Measurements from ENCODE around the gene ERG.
A peak's percentile ranks its signal among the peaks of the same experiment; 100 is the strongest.

ERG gene

DNA sequence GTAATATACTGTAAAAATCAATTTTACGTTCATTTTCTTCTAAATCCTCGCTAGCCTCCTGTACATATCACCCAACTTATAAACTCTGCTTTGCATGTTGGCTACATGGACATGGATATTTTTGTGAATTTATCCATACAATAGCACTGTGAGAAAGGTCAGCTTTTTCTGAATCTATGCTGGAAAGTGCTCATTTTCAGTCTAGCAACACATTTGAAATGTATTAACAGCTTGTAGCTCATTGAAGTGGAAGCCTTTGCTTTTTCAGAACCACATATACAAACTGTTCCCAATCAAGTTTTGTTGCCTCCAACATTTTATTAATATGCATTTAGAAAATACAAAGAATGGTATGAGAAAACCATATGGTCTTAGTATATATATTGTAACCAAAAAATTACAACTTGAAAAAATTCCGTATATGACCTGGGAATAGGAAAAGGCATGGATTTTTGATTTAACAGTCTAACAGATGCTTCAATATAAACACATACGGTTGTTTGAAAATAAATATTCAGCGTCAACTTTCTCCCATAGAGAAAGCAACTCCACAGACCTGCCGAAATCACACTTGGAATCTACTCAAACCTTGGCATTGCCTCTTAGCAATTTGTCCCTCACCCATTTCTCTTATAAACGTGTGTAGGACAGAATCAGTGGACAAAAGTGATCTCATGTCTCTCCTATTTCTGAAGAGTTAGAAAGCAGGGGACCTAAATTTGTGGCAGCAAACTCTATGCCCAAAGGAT lies 112.7 kb downstream of the ERG start:
- H3K9me3 Mint-ChIP-seq: no peaks in the 10 kb centered on the region
- ATAC-seq (no peak), DNase-seq (no peak)
- peaks cover 38% of the 10 kb centered on the region for H3K27me3 Mint-ChIP-seq
- H3K4me1 Mint-ChIP-seq: peaks cover 8% of the 10 kb centered on the region
- H3K27ac Mint-ChIP-seq: no peak overlapping the region
- no peak overlapping the region for H3K4me3 Mint-ChIP-seq

DNA sequence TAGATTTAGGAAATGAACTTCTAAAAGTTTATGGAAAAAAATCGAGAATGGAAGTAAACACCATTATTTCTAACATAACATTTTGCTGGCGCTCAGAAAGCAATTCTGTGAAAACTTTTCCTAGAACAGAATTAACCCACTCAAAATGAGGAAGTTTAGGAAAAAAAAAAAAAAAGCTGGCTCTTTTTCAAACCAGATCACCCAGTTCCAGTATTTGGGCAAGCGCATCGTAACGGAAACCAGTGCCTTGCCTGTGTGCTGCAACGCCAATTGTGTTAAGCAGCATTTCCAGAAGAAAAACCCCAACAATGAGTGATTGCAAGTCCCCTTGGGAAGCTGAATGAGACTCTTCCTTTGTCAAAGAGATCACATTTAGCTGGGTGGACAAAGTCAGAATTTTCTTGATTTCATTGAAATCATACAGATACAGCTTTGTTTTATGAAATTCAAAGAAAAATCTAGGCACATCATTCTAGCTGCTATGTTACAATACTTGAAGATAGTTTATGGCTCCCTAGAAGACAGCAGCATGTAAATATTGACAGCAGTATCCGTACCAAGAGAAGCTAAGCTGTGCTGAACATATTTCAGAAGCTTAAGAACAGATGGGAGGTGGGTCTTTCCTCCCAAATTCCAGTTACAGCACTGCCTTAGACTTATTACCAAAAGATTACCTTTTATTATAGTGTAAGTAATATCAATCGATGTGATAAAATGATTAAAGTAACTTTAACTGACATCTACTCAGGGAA lies 113.4 kb downstream of the ERG start:
- ATAC-seq: no peak
- no peak for DNase-seq
- Mint-ChIP-seq H3K27ac (no peak overlapping the region), H3K4me1 (peaks cover 8% of the 10 kb centered on the region), H3K4me3 (no peak overlapping the region), H3K27me3 (peaks cover 38% of the 10 kb centered on the region), H3K9me3 (no peaks in the 10 kb centered on the region)

DNA sequence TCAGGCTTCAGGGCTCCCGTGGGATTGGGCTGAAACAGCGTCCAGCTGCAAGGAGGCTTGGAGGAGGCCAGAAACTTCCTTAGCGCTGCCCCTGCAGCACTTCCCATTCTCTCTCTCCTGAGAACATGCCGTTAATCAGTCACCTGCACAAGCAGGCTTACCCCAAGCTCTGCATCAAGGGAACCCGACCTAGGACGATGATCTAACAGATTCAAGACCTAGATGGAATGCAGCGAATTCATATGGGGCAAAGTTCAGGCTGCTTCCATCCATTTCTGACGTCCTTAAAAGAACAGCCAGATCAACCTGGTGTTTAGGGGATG lies 114.1 kb downstream of the ERG start:
- Mint-ChIP-seq H3K4me1 (peaks cover 8% of the 10 kb centered on the region), H3K4me3 (no peak overlapping the region), H3K27me3 (peaks cover 38% of the 10 kb centered on the region), H3K9me3 (no peaks in the 10 kb centered on the region), H3K27ac (no peak overlapping the region)
- no peak for ATAC-seq
- DNase-seq: no peak

- H3K27me3 Mint-ChIP-seq: peaks cover 38% of the 10 kb centered on the region
- no peak overlapping the region for H3K27ac Mint-ChIP-seq
- DNase-seq: no peak
- no peaks in the 10 kb centered on the region for H3K9me3 Mint-ChIP-seq
- H3K4me3 Mint-ChIP-seq: no peak overlapping the region
- peaks cover 8% of the 10 kb centered on the region for H3K4me1 Mint-ChIP-seq
- ATAC-seq: no peak
Measured at GRCh38 chr21:38383411-38384237, 114.7 kb downstream of the ERG start.

DNA sequence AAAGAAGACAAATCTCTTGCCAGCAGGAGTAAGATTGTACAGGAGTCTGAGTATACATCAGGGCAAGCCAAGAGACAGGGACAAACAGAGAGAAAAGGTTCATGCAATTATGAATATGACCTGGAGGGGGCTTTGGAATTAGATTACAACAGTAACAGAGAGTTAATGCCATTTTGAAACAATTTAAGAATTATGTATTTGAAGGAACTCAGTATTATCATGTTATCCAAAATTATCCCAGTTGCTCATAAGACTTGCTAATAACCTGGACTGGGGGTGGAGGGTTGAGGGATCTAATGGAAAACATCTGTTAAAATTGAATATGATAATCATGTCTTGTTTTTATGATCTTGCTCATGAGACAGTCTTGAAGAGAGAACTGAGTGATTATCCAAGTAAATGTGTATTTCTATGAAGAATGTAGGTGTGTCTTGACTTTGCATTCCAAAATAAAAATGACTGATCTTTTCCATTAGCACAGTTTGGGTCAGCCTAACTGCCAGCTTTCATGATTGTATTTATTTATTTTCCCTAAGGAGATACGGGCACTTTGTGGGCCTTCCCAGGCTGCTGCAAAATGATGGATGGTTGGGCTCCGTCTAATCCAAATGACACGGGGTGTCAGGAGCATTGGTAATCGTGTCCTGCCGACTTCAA lies 117.7 kb downstream of the ERG start:
- Mint-ChIP-seq H3K4me3 (no peak overlapping the region), H3K9me3 (no peaks in the 10 kb centered on the region), H3K27ac (no peak overlapping the region), H3K4me1 (peaks cover 8% of the 10 kb centered on the region), H3K27me3 (peaks cover 34% of the 10 kb centered on the region)
- DNase-seq: no peak
- ATAC-seq: no peak

DNA sequence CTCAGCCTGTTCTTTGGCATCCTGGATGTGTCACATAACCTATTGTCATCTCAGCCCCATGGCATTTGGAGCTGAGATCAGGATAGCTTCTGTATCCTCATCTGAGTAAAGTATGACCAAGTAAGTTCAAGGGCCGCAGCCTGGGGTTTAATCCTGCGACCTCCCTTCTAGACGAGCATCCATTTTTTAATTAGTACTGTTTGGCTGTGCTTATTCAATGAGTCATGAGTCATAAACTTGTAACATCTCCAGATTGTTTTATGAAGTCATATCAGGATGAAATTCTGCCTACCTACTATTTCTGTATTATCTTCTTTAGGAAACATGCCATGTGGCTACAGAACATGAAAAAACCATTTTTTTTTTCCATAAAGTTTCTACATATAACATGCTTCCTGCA lies 119.1 kb downstream of the ERG start:
- H3K9me3 Mint-ChIP-seq: peaks cover 0 to 7% of the 10 kb centered on the region in 2 donors
- ATAC-seq (no peak), DNase-seq (no peak)
- H3K4me3 Mint-ChIP-seq: no peak overlapping the region
- H3K27me3 Mint-ChIP-seq: peaks cover 27% of the 10 kb centered on the region
- no peak overlapping the region for H3K27ac Mint-ChIP-seq
- H3K4me1 Mint-ChIP-seq: peaks cover 8% of the 10 kb centered on the region

- H3K4me1 Mint-ChIP-seq: peaks cover 8% of the 10 kb centered on the region
- no peak for DNase-seq
- no peak for ATAC-seq
- no peak overlapping the region for H3K4me3 Mint-ChIP-seq
- H3K9me3 Mint-ChIP-seq: peaks cover 0 to 7% of the 10 kb centered on the region in 2 donors
- peak overlapping the region in 1 of 2 donors; percentile 61 for H3K27ac Mint-ChIP-seq
- H3K27me3 Mint-ChIP-seq: peaks cover 10% of the 10 kb centered on the region
Measured at GRCh38 chr21:38377165-38378088, 120.8 kb downstream of the ERG start.

DNA sequence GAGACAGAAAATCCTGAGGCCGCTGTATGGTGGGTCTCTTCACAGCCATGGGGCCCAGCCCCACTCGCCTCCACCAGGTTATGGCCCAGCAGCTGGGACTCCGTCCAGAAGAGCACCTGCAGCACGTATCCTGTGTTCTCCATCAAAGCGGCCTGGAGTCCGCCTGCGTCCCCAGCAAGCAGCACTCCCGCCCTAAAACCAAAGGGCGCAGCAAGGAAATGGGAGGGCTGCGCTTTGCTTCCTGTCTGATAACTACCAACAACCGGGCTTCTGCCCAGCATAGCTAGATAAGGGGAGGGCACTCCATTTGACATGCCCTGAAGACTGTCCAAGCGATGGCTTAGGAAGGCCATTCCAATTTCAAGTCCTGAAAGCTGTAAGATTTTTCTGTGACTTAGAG lies 121.6 kb downstream of the ERG start:
- Mint-ChIP-seq H3K4me3 (no peak overlapping the region), H3K27me3 (peaks cover 8% of the 10 kb centered on the region), H3K9me3 (peaks cover 0 to 7% of the 10 kb centered on the region in 2 donors), H3K27ac (peak overlapping the region in 1 of 2 donors; percentile 17), H3K4me1 (peaks cover 8% of the 10 kb centered on the region)
- ATAC-seq (no peak), DNase-seq (no peak)

- peaks cover 8% of the 10 kb centered on the region for H3K4me1 Mint-ChIP-seq
- DNase-seq (no peak), ATAC-seq (no peak)
- peak overlapping the region in 1 of 2 donors; percentile 17 for H3K27ac Mint-ChIP-seq
- no peak overlapping the region for H3K4me3 Mint-ChIP-seq
- peaks cover 0 to 7% of the 10 kb centered on the region in 2 donors for H3K9me3 Mint-ChIP-seq
- peaks cover 8% of the 10 kb centered on the region for H3K27me3 Mint-ChIP-seq
Measured at GRCh38 chr21:38376235-38376634, 122.0 kb downstream of the ERG start.

DNA sequence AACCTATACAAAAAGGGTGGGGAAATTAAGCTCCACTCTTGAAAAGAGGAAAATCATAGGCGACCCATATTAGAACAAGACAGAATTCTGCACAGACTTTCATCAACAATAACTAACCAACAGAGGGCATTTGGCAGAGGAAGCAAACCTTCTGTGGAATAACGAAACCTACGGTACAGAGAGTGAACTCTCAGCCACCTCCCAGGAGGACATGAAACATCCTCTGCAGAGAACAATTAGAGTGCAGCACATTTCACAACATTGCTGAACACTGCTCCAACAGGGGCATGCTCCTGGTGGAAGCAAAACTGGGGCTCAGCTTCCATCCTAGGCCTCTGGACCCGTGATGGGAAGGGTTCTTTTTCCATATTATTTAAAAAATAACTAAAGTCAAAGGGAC lies 130.6 kb downstream of the ERG start:
- no peak for ATAC-seq
- no peaks in the 10 kb centered on the region for H3K4me1 Mint-ChIP-seq
- H3K27ac Mint-ChIP-seq: no peak overlapping the region
- DNase-seq: no peak
- no peaks in the 10 kb centered on the region for H3K9me3 Mint-ChIP-seq
- no peak overlapping the region for H3K4me3 Mint-ChIP-seq
- no peaks in the 10 kb centered on the region for H3K27me3 Mint-ChIP-seq

- Mint-ChIP-seq H3K9me3 (no peaks in the 10 kb centered on the region), H3K27ac (no peak overlapping the region), H3K4me1 (no peaks in the 10 kb centered on the region), H3K27me3 (no peaks in the 10 kb centered on the region), H3K4me3 (no peak overlapping the region)
- no peak for DNase-seq
- no peak for ATAC-seq
Measured at GRCh38 chr21:38365521-38365920, 132.8 kb downstream of the ERG start.

GRCh38 chr21:38363693-38364092 lies 134.6 kb downstream of the ERG start:
- no peak overlapping the region for H3K4me3 Mint-ChIP-seq
- DNase-seq: no peak
- H3K4me1 Mint-ChIP-seq: no peaks in the 10 kb centered on the region
- no peaks in the 10 kb centered on the region for H3K9me3 Mint-ChIP-seq
- ATAC-seq: no peak
- H3K27ac Mint-ChIP-seq: no peak overlapping the region
- peaks cover 10% of the 10 kb centered on the region for H3K27me3 Mint-ChIP-seq

- Mint-ChIP-seq H3K9me3 (no peaks in the 10 kb centered on the region), H3K4me1 (no peaks in the 10 kb centered on the region), H3K27ac (no peak overlapping the region), H3K4me3 (no peak overlapping the region), H3K27me3 (peaks cover 16% of the 10 kb centered on the region)
- DNase-seq (no peak), ATAC-seq (no peak)
Measured at GRCh38 chr21:38361324-38361723, 137.0 kb downstream of the ERG start.

DNA sequence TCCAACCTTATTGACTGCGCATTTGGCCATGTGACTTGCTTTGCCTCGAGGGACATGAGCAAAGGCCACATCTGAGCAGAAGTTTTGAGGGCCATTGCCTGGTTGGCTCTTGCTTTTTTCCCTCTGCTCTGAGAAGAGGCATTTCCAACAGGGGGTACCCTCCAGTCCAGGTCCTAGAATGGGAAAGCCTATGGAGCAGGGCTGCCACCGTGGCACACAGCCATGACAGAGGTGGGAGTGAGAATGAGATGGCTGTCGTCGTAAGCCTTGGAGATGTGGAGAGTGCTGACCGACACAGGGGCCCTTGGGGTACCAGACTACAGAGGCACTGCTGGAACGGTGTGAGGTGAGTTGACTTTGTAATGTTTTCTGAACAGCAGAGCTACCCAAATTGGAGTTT lies 138.4 kb downstream of the ERG start:
- ATAC-seq: no peak
- DNase-seq: no peak
- Mint-ChIP-seq H3K4me1 (no peaks in the 10 kb centered on the region), H3K27me3 (peaks cover 26% of the 10 kb centered on the region), H3K27ac (no peak overlapping the region), H3K4me3 (no peak overlapping the region), H3K9me3 (no peaks in the 10 kb centered on the region)

DNA sequence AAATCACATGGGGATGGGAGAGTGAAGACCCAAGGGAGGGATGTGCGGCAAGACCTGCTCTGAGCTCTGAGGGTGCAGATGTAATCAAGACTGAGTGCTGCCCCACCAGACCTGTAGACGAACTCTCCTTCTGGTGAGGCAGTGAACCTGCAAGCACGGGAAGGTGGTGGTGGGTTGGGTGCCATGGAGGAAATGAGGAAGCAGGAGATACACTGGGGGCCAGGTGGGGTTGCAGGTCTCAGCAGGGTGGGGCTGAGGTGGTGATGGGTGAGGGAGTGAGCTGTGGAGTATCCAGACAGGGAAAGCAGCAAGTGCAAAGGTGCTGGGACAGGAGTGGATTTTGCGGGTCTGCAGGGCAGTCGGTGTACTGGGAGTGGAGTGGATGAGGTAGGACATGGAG lies 139.2 kb downstream of the ERG start:
- Mint-ChIP-seq H3K4me1 (no peaks in the 10 kb centered on the region), H3K9me3 (no peaks in the 10 kb centered on the region), H3K27ac (no peak overlapping the region), H3K4me3 (no peak overlapping the region), H3K27me3 (peaks cover 33% of the 10 kb centered on the region)
- DNase-seq (no peak), ATAC-seq (no peak)
